Keratinocyte (primary cell): ENCODE results near the gene GPD1. TPM values are rescaled to one million over a fixed set of nuclear protein-coding genes. Genes with fewer than 3 reads are reported as not detected.

Experiments
- DNase-seq: peaks from one replicate; pipeline ENCODE4 v3.0.0-alpha.2; 2011; ENCODE audit warnings: low read depth, missing footprints, low spot score
- FAIRE-seq: peaks from 2 replicates; lab custom pipeline; 2011; peaks lifted over from hg19 to GRCh38; lab: Jason Lieb, UNC
- H2AFZ ChIP-seq: 2 replicates; pipeline ENCODE4 v1.6.0; 2012; ENCODE audit warnings: low read length, control low read depth, inconsistent platforms; ENCODE audit not compliant: control insufficient read depth
- H3K27ac ChIP-seq: 2 replicates; pipeline ENCODE4 v1.5.1; 2011; ENCODE audit warnings: low read length; ENCODE audit not compliant: control insufficient read depth, insufficient read depth
- H3K27me3 ChIP-seq: 3 replicates; pipeline ENCODE4 v1.6.0; 2011; ENCODE audit warnings: low read length; ENCODE audit not compliant: control insufficient read depth, insufficient read depth; ENCODE audit errors: extremely low read depth
- H3K36me3 ChIP-seq, 2 experiments: 2 replicates in 1 of 2; 3 replicates in 1 of 2; pipeline ENCODE4 v1.5.1; 2011; ENCODE audit warnings: low read length in 2 of 2, mild to moderate bottlenecking in 1 of 2; ENCODE audit not compliant: control insufficient read depth in 2 of 2, insufficient read depth in 2 of 2; ENCODE audit errors: extremely low read depth in 1 of 2
- H3K4me1 ChIP-seq: 3 replicates; pipeline ENCODE4 v1.5.1; 2011; ENCODE audit warnings: low read length; ENCODE audit not compliant: control insufficient read depth, insufficient read depth; ENCODE audit errors: extremely low read depth
- H3K4me2 ChIP-seq: 3 replicates; pipeline ENCODE4 v1.6.0; 2011; ENCODE audit warnings: low read depth, low read length; ENCODE audit not compliant: control insufficient read depth, insufficient read depth; ENCODE audit errors: extremely low read depth
- H3K4me3 ChIP-seq, 3 experiments: fragments of 200-600 bp in 1 of 3; sonication (generic) in 1 of 3; 2 replicates in 2 of 3; 3 replicates in 1 of 3; pipeline ENCODE4 v1.5.1; 2011 to 2016; ENCODE audit warnings: low read length in 3 of 3, mild to moderate bottlenecking in 3 of 3, control low read depth in 2 of 3, inconsistent platforms in 1 of 3, low read depth in 1 of 3, mixed read lengths in 1 of 3, mixed run types in 1 of 3, moderate library complexity in 1 of 3; ENCODE audit not compliant: control insufficient read depth in 2 of 3, insufficient read depth in 2 of 3; ENCODE audit errors: extremely low read depth in 1 of 3
- H3K79me2 ChIP-seq: 2 replicates; pipeline ENCODE4 v1.6.0; 2012; ENCODE audit warnings: low read length; ENCODE audit not compliant: control insufficient read depth, insufficient read depth
- H3K9ac ChIP-seq: 3 replicates; pipeline ENCODE4 v1.6.0; 2011; ENCODE audit warnings: low read length; ENCODE audit not compliant: control insufficient read depth, insufficient read depth; ENCODE audit errors: extremely low read depth
- H3K9me1 ChIP-seq: 3 replicates; pipeline ENCODE4 v1.6.0; 2011; ENCODE audit warnings: low read length; ENCODE audit not compliant: control insufficient read depth, insufficient read depth; ENCODE audit errors: extremely low read depth
- H3K9me3 ChIP-seq: 2 replicates; pipeline ENCODE4 v1.5.1; 2012; ENCODE audit warnings: low read depth, low read length; ENCODE audit not compliant: control insufficient read depth
- H4K20me1 ChIP-seq: 3 replicates; pipeline ENCODE4 v1.6.0; 2011; ENCODE audit warnings: low read length; ENCODE audit not compliant: control insufficient read depth, insufficient read depth; ENCODE audit errors: extremely low read depth
- EZH2 ChIP-seq: IDR thresholded peaks from one replicate; pipeline ENCODE4 v1.6.1; 2012; ENCODE audit warnings: inconsistent platforms, mild to moderate bottlenecking, low read length, moderate library complexity
- dilution Hi-C: fragments of 300-500 bp; cut with MboI; formaldehyde crosslinking; loops from one replicate; pipeline ENCODE4 v1.7.0; 2020; ENCODE audit warnings: low sequenced_read_pairs; ENCODE audit not compliant: extremely low pct_ligation_motif_present
- polyA plus RNA-seq, 5 experiments: library from polyadenylated mRNA; depleted of rRNA in 3 of 5; stranded (reverse) in 3 of 5; stranded (forward) in 1 of 5; unstranded in 1 of 5; fragments of >200 nt; gene quantifications; 1 replicate in 1 of 5; 2 replicates in 3 of 5; 3 replicates in 1 of 5; pipeline versions ENCODE4 v1.2.1 to v1.2.3, GENCODE V29; 2011 to 2012; ENCODE audit warnings: missing spikeins in 2 of 5, low read depth in 1 of 5, low replicate concordance in 1 of 5
- TF ChIP-seq, protein P1 (sequence below), 3 experiments: IDR thresholded peaks in 1 of 3; conservative IDR thresholded peaks in 1 of 3; optimal IDR thresholded peaks in 1 of 3; 2 replicates in 2 of 3; 3 replicates in 1 of 3; pipeline versions ENCODE3 to v1.5.1; 2011; ENCODE audit warnings: low read length in 3 of 3, mild to moderate bottlenecking in 3 of 3, moderate library complexity in 2 of 3, control low read depth in 1 of 3, inconsistent platforms in 1 of 3; ENCODE audit not compliant: insufficient read depth in 2 of 3; ENCODE audit errors: extremely low read depth in 1 of 3

The GPD1 gene
- polyA plus RNA-seq, 1 donor (not counting 4 experiments of a cell fraction or from before 2014, with no cell fraction given), result 0.13 TPM

DNA sequence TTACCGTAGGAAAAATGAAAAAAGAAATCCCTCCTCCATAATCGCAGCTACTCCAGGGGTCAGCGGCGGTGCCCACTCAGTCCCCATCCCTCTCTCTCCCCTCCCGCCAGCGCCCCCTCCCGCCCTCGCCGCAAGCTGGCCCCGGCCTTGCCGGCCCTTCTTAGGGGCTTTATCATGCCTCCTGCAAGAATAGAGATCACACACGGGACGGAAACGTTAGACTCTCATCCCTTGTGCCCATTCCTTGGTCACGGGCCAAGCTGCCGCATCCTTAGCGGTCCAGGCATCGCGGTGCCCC, 7.5 kb downstream of the GPD1 start:
- H3K9me3 ChIP-seq, result no peaks in the 10 kb centered on the region
- peaks cover 32% of the 10 kb centered on the region for H3K79me2 ChIP-seq
- H2AFZ ChIP-seq, result peak overlapping the region; percentile 86
- no peaks in the 10 kb centered on the region for H4K20me1 ChIP-seq
- peak overlapping the region; percentile 9 for H3K9ac ChIP-seq
- H3K4me1 ChIP-seq, result peaks cover 20% of the 10 kb centered on the region
- H3K9me1 ChIP-seq, result no peaks in the 10 kb centered on the region
- TF ChIP-seq, protein P1, sequence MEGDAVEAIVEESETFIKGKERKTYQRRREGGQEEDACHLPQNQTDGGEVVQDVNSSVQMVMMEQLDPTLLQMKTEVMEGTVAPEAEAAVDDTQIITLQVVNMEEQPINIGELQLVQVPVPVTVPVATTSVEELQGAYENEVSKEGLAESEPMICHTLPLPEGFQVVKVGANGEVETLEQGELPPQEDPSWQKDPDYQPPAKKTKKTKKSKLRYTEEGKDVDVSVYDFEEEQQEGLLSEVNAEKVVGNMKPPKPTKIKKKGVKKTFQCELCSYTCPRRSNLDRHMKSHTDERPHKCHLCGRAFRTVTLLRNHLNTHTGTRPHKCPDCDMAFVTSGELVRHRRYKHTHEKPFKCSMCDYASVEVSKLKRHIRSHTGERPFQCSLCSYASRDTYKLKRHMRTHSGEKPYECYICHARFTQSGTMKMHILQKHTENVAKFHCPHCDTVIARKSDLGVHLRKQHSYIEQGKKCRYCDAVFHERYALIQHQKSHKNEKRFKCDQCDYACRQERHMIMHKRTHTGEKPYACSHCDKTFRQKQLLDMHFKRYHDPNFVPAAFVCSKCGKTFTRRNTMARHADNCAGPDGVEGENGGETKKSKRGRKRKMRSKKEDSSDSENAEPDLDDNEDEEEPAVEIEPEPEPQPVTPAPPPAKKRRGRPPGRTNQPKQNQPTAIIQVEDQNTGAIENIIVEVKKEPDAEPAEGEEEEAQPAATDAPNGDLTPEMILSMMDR (optimal IDR thresholded peaks at IDR 0.05 in 1 of 3, IDR thresholded peaks at IDR 0.05 in 1 of 3, conservative IDR thresholded peaks at IDR 0.05 in 1 of 3; ENCODE audit: extremely low read depth in 1 of 3, insufficient read depth in 2 of 3, low read length in 3 of 3), result no peak
- no peak for TF ChIP-seq EZH2
- peak overlapping the region in 2 of 3 experiments; percentile 40 to 51 for H3K4me3 ChIP-seq
- dilution Hi-C loops, result no loop called here
- H3K36me3 ChIP-seq, result peaks cover 0 to under 1% of the 10 kb centered on the region in 2 experiments
- H3K4me2 ChIP-seq, result peak overlapping the region; percentile 58
- FAIRE-seq, result no peak
- H3K27me3 ChIP-seq, result no peaks in the 10 kb centered on the region
- H3K27ac ChIP-seq, result peak overlapping the region; percentile 26
- DNase-seq, result no peak

DNA sequence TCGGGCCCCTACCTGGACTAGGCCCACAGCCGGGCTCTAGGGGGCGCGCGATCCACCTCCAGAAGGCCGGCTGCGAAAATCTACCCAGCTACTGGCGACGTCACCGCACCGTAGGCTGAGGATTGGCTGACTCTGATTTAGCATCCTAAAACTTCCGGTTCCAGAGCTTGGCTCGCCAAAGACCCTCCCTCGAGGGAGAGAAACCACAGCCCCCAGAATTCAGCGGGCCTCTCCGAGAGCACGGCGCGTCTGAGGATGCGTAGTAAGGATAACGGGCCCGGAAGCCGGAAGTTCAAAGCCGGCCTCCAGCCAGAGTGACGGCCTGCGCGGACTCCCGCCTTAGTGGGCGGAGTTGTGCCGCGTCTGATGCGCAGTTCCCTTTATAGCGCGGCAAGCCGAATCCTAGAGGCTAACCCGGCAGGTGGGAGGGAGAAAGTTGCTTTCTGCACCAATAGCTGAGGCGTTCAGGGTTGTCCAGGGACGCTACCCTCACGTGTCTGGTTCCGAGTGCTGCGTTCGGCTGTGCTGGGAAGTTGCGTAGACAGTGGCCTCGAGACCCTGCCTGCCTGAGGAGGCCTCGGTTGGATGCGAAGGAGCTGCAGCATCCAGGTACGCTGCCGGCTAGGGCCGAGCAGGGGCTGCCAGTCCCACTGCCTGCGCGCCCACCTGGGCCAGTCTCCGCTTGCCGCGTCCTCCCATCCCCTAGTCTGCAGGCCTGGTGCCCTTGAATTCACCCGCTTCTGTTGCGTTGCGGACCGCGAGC, 8.1 kb downstream of the GPD1 start, which contains the start of gene COX14:
COX14 (plus strand) TSS at position 544 of the 763 bp plus-strand sequence. CDS start 7,808 bp downstream, outside the sequence.
- Histone ChIP-seq H3K27ac (peak within 1 kb of the TSS; percentile 82), H3K36me3 (peaks cover 0 to 2% of the 10 kb centered on the region in 2 experiments), H3K9ac (peak within 1 kb of the TSS; percentile 92), H3K4me2 (peak within 1 kb of the TSS; percentile 84), H2AFZ (peak within 1 kb of the TSS; percentile 97), H3K27me3 (no peaks in the 10 kb centered on the region), H3K4me1 (peaks cover 20% of the 10 kb centered on the region), H4K20me1 (no peaks in the 10 kb centered on the region), H3K9me1 (no peaks in the 10 kb centered on the region), H3K79me2 (peaks cover 37% of the 10 kb centered on the region), H3K9me3 (no peaks in the 10 kb centered on the region), H3K4me3 (peak within 1 kb of the TSS; percentile 83 to 99 (median 98))
- no peak for TF ChIP-seq EZH2
- TF ChIP-seq, protein P1 (optimal IDR thresholded peaks at IDR 0.05 in 1 of 3, IDR thresholded peaks at IDR 0.05 in 1 of 3, conservative IDR thresholded peaks at IDR 0.05 in 1 of 3; ENCODE audit: extremely low read depth in 1 of 3, insufficient read depth in 2 of 3, low read length in 3 of 3), result peak in 2 of 3 experiments; percentile 90 to 97
- dilution Hi-C loops, result no loop called here
- FAIRE-seq (peak; percentile 79), DNase-seq (peak; percentile 93)
